Measurements from ENCODE around the gene ENTHD1.

The ENTHD1 gene

GRCh38 chr22:39814899-39815298 lies 78.7 kb downstream of the ENTHD1 start:
- Histone ChIP-seq H3K4me1 (ENCODE audit: insufficient read depth, low read length, severe bottlenecking) (no peaks in the 10 kb centered on the region), H3K27me3 (ENCODE audit: insufficient read depth, low read length) (no peaks in the 10 kb centered on the region; the same call in 1 of the 2 replicates), H3K9me2 (ENCODE audit: low read depth, low read length) (no peaks in the 10 kb centered on the region), H3K27ac (ENCODE audit: low read depth, low read length, poor library complexity, severe bottlenecking) (no peak overlapping the region), H3K4me2 (ENCODE audit: low read length) (no peak overlapping the region), H3K36me3 (ENCODE audit: insufficient read depth, low read length) (no peaks in the 10 kb centered on the region), H3K9ac (ENCODE audit: low read length) (no peak overlapping the region), H3K9me3 (ENCODE audit: low read length) (no peaks in the 10 kb centered on the region), H4K20me1 (ENCODE audit: insufficient read depth, low read length) (no peaks in the 10 kb centered on the region), H3K79me2 (ENCODE audit: insufficient read depth, low read length) (no peaks in the 10 kb centered on the region), H2AFZ (ENCODE audit: low read length) (no peak overlapping the region), H3K4me3 (ENCODE audit: low read depth, low read length, poor library complexity, severe bottlenecking) (no peak overlapping the region), H3F3A (ENCODE audit: insufficient read depth, low read length) (no peaks in the 10 kb centered on the region)
- TF ChIP-seq, protein P1, sequence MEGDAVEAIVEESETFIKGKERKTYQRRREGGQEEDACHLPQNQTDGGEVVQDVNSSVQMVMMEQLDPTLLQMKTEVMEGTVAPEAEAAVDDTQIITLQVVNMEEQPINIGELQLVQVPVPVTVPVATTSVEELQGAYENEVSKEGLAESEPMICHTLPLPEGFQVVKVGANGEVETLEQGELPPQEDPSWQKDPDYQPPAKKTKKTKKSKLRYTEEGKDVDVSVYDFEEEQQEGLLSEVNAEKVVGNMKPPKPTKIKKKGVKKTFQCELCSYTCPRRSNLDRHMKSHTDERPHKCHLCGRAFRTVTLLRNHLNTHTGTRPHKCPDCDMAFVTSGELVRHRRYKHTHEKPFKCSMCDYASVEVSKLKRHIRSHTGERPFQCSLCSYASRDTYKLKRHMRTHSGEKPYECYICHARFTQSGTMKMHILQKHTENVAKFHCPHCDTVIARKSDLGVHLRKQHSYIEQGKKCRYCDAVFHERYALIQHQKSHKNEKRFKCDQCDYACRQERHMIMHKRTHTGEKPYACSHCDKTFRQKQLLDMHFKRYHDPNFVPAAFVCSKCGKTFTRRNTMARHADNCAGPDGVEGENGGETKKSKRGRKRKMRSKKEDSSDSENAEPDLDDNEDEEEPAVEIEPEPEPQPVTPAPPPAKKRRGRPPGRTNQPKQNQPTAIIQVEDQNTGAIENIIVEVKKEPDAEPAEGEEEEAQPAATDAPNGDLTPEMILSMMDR (IDR thresholded peaks at IDR 0.05; ENCODE audit: low read length), result no peak
- no peak for TF ChIP-seq EZH2 (IDR thresholded peaks at IDR 0.05; ENCODE audit: borderline replicate concordance, low read length)

DNA sequence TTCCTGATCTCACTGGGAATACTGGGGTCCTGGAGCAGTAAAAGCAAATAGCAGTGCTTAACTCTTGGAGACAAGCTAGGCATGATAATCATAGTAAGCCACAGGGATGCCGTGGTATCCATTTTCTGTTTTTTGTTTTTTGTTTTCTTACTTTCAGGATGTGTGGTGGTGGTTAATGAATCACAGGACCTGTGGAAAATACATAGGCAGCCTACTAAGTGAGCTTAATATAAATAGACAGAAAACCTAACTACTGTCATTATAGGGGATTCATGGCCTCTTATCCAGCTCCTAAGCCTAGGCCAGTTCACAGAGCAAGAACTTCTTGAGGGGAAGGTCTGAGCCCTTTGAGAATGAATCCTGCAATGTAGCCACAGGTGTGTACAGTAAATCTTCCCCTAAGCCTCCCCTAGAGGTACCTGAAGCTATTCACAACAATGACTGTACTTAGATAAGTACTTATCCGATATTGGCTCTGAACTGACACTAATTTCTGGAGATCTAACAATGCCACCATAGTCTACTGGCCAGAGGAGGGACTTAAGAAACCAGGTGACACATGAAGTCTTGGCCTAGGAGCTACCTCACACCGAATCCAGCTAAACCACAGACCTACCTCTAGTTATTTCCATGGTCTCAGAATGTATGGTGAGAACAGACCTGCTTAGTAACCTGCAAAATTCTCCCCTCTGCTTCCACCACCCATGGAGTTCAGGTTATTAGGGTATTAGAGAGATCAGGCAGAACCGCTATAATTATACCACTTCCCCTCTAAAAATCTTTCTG lies 83.6 kb downstream of the ENTHD1 start:
- no peaks in the 10 kb centered on the region for H3K79me2 ChIP-seq (ENCODE audit: insufficient read depth, low read length)
- H3K27ac ChIP-seq (ENCODE audit: low read depth, low read length, poor library complexity, severe bottlenecking), result no peak overlapping the region
- TF ChIP-seq, protein P1 (IDR thresholded peaks at IDR 0.05; ENCODE audit: low read length), result no peak
- TF ChIP-seq EZH2 (IDR thresholded peaks at IDR 0.05; ENCODE audit: borderline replicate concordance, low read length), result no peak
- no peaks in the 10 kb centered on the region for H3F3A ChIP-seq (ENCODE audit: insufficient read depth, low read length)
- H3K9me3 ChIP-seq (ENCODE audit: low read length), result no peaks in the 10 kb centered on the region
- no peaks in the 10 kb centered on the region for H3K36me3 ChIP-seq (ENCODE audit: insufficient read depth, low read length)
- H3K4me3 ChIP-seq (ENCODE audit: low read depth, low read length, poor library complexity, severe bottlenecking), result no peak overlapping the region
- no peaks in the 10 kb centered on the region; the same call in 1 of the 2 replicates for H3K27me3 ChIP-seq (ENCODE audit: insufficient read depth, low read length)
- H3K4me2 ChIP-seq (ENCODE audit: low read length), result no peak overlapping the region
- H3K9ac ChIP-seq (ENCODE audit: low read length), result no peak overlapping the region
- H3K9me2 ChIP-seq (ENCODE audit: low read depth, low read length), result no peaks in the 10 kb centered on the region
- H2AFZ ChIP-seq (ENCODE audit: low read length), result no peak overlapping the region
- no peaks in the 10 kb centered on the region for H3K4me1 ChIP-seq (ENCODE audit: insufficient read depth, low read length, severe bottlenecking)
- no peaks in the 10 kb centered on the region for H4K20me1 ChIP-seq (ENCODE audit: insufficient read depth, low read length)

GRCh38 chr22:39808081-39808480 lies 85.5 kb downstream of the ENTHD1 start:
- TF ChIP-seq, protein P1 (IDR thresholded peaks at IDR 0.05; ENCODE audit: low read length), result peak; percentile 65
- TF ChIP-seq EZH2 (IDR thresholded peaks at IDR 0.05; ENCODE audit: borderline replicate concordance, low read length), result no peak
- H3K27me3 ChIP-seq (ENCODE audit: insufficient read depth, low read length), result no peaks in the 10 kb centered on the region; the same call in 1 of the 2 replicates
- no peaks in the 10 kb centered on the region for H3F3A ChIP-seq (ENCODE audit: insufficient read depth, low read length)

More at GRCh38 chr22:39808081-39808480, 85.5 kb downstream of the ENTHD1 start:
- Histone ChIP-seq H3K9me2 (ENCODE audit: low read depth, low read length) (no peaks in the 10 kb centered on the region), H4K20me1 (ENCODE audit: insufficient read depth, low read length) (no peaks in the 10 kb centered on the region), H2AFZ (ENCODE audit: low read length) (no peak overlapping the region), H3K4me2 (ENCODE audit: low read length) (no peak overlapping the region), H3K79me2 (ENCODE audit: insufficient read depth, low read length) (no peaks in the 10 kb centered on the region), H3K4me1 (ENCODE audit: insufficient read depth, low read length, severe bottlenecking) (no peaks in the 10 kb centered on the region), H3K27ac (ENCODE audit: low read depth, low read length, poor library complexity, severe bottlenecking) (no peak overlapping the region), H3K36me3 (ENCODE audit: insufficient read depth, low read length) (no peaks in the 10 kb centered on the region), H3K4me3 (ENCODE audit: low read depth, low read length, poor library complexity, severe bottlenecking) (no peak overlapping the region), H3K9me3 (ENCODE audit: low read length) (no peaks in the 10 kb centered on the region), H3K9ac (ENCODE audit: low read length) (no peak overlapping the region)
